Erythroblast (primary cell): Measurements from ENCODE around the gene TIPIN.

Experiments used
- GATA1 ChIP-seq: IDR thresholded peaks from 2 replicates; pipeline ENCODE4 v1.6.1; 2011; ENCODE audit warnings: low read depth, mild to moderate bottlenecking, control low read depth, low read length, moderate library complexity
- POLR2A ChIP-seq: IDR thresholded peaks from 2 replicates; pipeline ENCODE4 v1.6.1; 2011; ENCODE audit warnings: mild to moderate bottlenecking, low read length

DNA sequence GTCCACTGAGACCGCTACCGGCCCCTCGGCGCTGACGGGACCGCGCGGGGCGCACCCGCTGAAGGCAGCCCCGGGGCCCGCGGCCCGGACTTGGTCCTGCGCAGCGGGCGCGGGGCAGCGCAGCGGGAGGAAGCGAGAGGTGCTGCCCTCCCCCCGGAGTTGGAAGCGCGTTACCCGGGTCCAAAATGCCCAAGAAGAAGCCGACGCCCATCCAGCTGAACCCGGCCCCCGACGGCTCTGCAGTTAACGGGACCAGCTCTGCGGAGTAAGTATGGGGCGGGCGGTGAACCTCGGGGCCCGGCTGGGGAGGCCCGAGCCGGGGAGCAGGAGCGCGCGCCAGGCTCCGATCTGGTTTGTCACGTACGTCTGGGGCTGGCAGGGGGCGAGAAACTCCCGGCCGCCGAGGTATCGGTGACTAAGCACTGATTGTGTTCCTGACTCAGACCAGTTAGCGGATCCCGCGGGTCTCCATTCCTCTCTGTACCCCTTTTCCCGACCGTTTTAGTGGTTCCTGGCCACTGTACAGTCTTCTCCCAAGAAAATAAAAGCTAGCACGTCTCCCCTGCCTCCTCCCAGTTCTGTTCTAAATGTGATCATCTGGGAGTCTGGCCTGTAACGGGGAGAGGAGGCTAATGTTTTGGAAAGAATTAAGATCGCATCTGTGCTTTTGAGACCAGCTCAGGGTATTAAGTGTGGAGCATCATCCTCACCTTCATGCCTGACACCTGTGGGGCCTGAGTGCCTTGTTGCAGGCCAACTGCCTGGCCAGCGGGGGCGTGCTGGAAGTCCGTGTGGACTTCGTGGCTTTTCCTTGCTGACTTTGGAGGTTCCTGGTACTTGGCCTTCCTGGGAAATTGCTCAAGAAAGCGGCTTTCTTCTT, 30.9 kb upstream of the TIPIN start:
- no peak for TF ChIP-seq POLR2A
- TF ChIP-seq GATA1 = no peak
